OCI-LY7 (cell line): Measurements from ENCODE around the gene DNM2. TPM values are rescaled to one million over a fixed set of nuclear protein-coding genes. Genes with fewer than 3 reads are reported as not detected.

Source experiments
- BruUV-seq: library from RNA; stranded (reverse); fragments of 400-500 nt; replicated peaks from 2 replicates; lab custom pipeline; 2021; lab: Mats Ljungman, UMichigan
- CTCF ChIA-PET: fragments of 300-600 bp; sonication (Branson Sonifier 250); formaldehyde crosslinking; loops from one replicate; lab custom pipeline; 2022; ENCODE audit warnings: antibody characterized with exemption; ENCODE audit not compliant: unreplicated experiment; lab: Charles Lee
- POLR2A ChIA-PET: fragments of 300-600 bp; sonication (Branson Sonifier 250); formaldehyde crosslinking; loops from one replicate; lab custom pipeline; 2022; ENCODE audit warnings: antibody characterized with exemption; lab: Charles Lee
- DNase-seq: peaks from one replicate; pipeline ENCODE4 v3.0.0-alpha.2; 2015; ENCODE audit warnings: low spot score
- H2AFZ ChIP-seq: fragments of 200-600 bp; sonication (generic), shearing (Covaris generic); 2 replicates; pipeline ENCODE4 v1.6.1; 2014; ENCODE audit warnings: mild to moderate bottlenecking, antibody characterized with exemption, low read length, moderate library complexity
- H3K27ac ChIP-seq: fragments of 200-600 bp; sonication (generic); 2 replicates; pipeline ENCODE4 v1.5.1; 2014; ENCODE audit warnings: mixed run types, low read depth, mild to moderate bottlenecking, moderate library complexity, low read length, inconsistent platforms; ENCODE audit not compliant: poor library complexity, severe bottlenecking
- H3K36me3 ChIP-seq: fragments of 200-600 bp; sonication (generic); 2 replicates; pipeline ENCODE4 v1.6.1; 2014; ENCODE audit warnings: mild to moderate bottlenecking, antibody characterized with exemption, low read length, moderate library complexity, mixed read lengths; ENCODE audit not compliant: insufficient read depth
- H3K4me1 ChIP-seq: fragments of 200-600 bp; sonication (generic); 2 replicates; pipeline ENCODE4 v1.5.1; 2014; ENCODE audit warnings: mild to moderate bottlenecking, low read length; ENCODE audit not compliant: insufficient read depth, poor library complexity, severe bottlenecking
- H3K4me2 ChIP-seq: fragments of 200-600 bp; sonication (generic); 2 replicates; pipeline ENCODE4 v1.6.1; 2014; ENCODE audit warnings: mild to moderate bottlenecking, low read length
- H3K4me3 ChIP-seq: fragments of 200-600 bp; sonication (generic); 2 replicates; pipeline ENCODE4 v1.5.1; 2014; ENCODE audit warnings: mild to moderate bottlenecking, low read depth, low read length; ENCODE audit not compliant: poor library complexity, severe bottlenecking
- H3K79me2 ChIP-seq: fragments of 200-600 bp; sonication (generic); 2 replicates; pipeline ENCODE4 v1.6.1; 2016; ENCODE audit warnings: low read depth, mild to moderate bottlenecking, low read length, moderate library complexity, mixed read lengths; ENCODE audit not compliant: insufficient read depth
- H3K9me2 ChIP-seq: fragments of 200-600 bp; sonication (generic); 2 replicates; pipeline ENCODE4 v1.6.1; 2016; ENCODE audit warnings: mild to moderate bottlenecking, low read length, mixed read lengths; ENCODE audit not compliant: insufficient read depth
- H3K9me3 ChIP-seq: fragments of 200-600 bp; sonication (generic); 2 replicates; pipeline ENCODE4 v1.6.1; 2014; ENCODE audit warnings: mild to moderate bottlenecking, mixed run types, low read length, mixed read lengths
- H4K20me1 ChIP-seq: fragments of 200-600 bp; sonication (generic); 2 replicates; pipeline ENCODE4 v1.6.1; 2014; ENCODE audit warnings: mild to moderate bottlenecking, antibody characterized with exemption, low read length, moderate library complexity, mixed read lengths; ENCODE audit not compliant: insufficient read depth
- EZH2phosphoT487 ChIP-seq: fragments of 200-600 bp; sonication (generic); IDR thresholded peaks from 2 replicates; pipeline ENCODE4 v1.6.1; 2018; ENCODE audit warnings: low read depth, borderline replicate concordance, mild to moderate bottlenecking, mixed run types, antibody characterized with exemption, low read length, moderate library complexity, mixed read lengths
- intact Hi-C: fragments of 100-400 bp; cut with micrococcal nuclease; formaldehyde crosslinking; loops from one replicate; pipeline ENCODE4 v1.10.0; 2022; ENCODE audit not compliant: unreplicated experiment
- total RNA-seq, 2 experiments: library from RNA; depleted of rRNA in 1 of 2; stranded (reverse); fragments of >200 nt in 1 of 2; shearing (Covaris generic) in 1 of 2; gene quantifications; 2 replicates each; pipeline ENCODE4 v1.2.3, GENCODE V29; 2014 to 2022
- TF ChIP-seq, protein P1 (sequence below): fragments of 200-600 bp; sonication (generic); conservative IDR thresholded peaks from 2 replicates; pipeline ENCODE4 v1.5.1; 2014; ENCODE audit warnings: mild to moderate bottlenecking, antibody characterized with exemption, low read length, moderate library complexity, mixed read lengths

Gene DNM2
- total RNA-seq, 2 experiments from 2014 or later = 139 to 165 TPM

DNA sequence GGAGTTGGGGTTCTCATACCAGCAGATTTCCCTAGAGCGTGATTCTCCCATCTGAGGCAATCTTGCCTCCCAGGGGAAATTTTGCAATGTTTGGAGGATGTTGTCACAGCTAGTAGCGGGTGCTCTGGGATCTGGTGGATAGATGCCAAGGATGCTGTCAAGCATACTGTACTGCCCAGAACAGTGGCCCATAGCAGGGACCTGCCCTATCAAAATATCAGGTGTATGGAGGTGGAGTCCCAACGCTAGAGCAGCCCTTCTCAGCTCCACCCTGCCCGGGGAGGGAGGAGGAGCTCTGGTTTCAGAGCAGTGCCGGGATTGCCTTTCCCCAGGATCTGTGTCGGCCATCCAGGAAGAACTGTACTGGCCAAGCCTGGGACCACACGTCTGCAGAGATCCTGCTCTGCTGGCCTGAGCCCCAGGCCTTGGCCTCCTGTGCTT lies 27.5 kb upstream of the DNM2 start:
- Histone ChIP-seq H3K9me3 (no peaks in the 10 kb centered on the region), H3K27ac (no peak overlapping the region), H3K79me2 (peaks cover 2% of the 10 kb centered on the region; the same call in 1 of the 2 replicates), H3K9me2 (no peaks in the 10 kb centered on the region), H3K4me1 (no peaks in the 10 kb centered on the region), H4K20me1 (peaks cover 8% of the 10 kb centered on the region; the same call in 1 of the 2 replicates), H2AFZ (no peak overlapping the region), H3K4me2 (no peak overlapping the region), H3K4me3 (no peak overlapping the region), H3K36me3 (peaks cover 79% of the 10 kb centered on the region)
- CTCF ChIA-PET = no interaction called here
- POLR2A ChIA-PET = interaction anchor here (0.6 kb wide), 1 partner anchor 48 kb away, joined by 3 read pairs; no protein-coding TSS in a partner anchor
- intact Hi-C loops = no loop called here
- BruUV-seq = no TSS peak
- TF ChIP-seq EZH2phosphoT487 = no peak
- TF ChIP-seq, protein P1, sequence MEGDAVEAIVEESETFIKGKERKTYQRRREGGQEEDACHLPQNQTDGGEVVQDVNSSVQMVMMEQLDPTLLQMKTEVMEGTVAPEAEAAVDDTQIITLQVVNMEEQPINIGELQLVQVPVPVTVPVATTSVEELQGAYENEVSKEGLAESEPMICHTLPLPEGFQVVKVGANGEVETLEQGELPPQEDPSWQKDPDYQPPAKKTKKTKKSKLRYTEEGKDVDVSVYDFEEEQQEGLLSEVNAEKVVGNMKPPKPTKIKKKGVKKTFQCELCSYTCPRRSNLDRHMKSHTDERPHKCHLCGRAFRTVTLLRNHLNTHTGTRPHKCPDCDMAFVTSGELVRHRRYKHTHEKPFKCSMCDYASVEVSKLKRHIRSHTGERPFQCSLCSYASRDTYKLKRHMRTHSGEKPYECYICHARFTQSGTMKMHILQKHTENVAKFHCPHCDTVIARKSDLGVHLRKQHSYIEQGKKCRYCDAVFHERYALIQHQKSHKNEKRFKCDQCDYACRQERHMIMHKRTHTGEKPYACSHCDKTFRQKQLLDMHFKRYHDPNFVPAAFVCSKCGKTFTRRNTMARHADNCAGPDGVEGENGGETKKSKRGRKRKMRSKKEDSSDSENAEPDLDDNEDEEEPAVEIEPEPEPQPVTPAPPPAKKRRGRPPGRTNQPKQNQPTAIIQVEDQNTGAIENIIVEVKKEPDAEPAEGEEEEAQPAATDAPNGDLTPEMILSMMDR = no peak
- no peak for DNase-seq

DNA sequence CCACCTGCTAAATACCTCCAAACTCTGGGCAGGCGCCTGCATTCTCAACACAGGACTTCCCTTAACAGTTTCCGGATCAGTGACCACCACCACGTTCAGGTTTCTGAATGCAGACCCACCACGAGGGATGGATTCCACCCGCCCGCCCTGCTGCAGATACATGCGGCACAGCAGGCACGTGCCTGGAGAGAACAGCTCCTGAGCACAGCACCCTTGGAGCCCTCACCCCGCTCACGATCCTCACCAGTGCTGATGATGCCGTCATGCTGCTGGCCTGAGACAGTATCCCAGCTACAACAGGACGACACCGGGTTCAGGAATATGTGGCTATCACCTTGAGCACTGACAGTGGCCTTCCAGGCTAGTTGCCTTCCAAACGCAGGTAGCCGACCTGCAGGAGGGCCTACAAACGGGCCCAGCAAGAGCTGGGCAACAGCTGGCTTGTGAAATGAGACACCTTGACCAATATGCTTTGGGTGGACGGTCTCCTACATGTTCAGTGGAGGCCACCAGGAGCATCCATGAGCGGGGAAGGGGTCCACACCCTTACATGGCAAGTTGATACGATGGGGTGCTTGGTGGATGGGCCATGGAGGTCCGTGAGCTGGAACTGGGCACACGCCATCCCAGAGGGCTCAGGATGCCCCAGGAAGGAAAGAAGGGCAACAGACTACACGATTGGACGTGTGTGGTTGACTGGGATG lies 26.5 kb upstream of the DNM2 start:
- no peak overlapping the region for H2AFZ ChIP-seq
- H3K4me3 ChIP-seq = no peak overlapping the region
- H3K4me2 ChIP-seq = no peak overlapping the region
- H3K4me1 ChIP-seq = no peaks in the 10 kb centered on the region
- no peaks in the 10 kb centered on the region for H3K9me3 ChIP-seq
- intact Hi-C loops = no loop called here
- CTCF ChIA-PET = no interaction called here
- BruUV-seq = no TSS peak
- H3K27ac ChIP-seq = no peak overlapping the region
- no peak for DNase-seq
- no peaks in the 10 kb centered on the region for H3K79me2 ChIP-seq
- POLR2A ChIA-PET = no interaction called here
- TF ChIP-seq, protein P1 = no peak
- peaks cover 70% of the 10 kb centered on the region for H3K36me3 ChIP-seq
- H4K20me1 ChIP-seq = peaks cover 8% of the 10 kb centered on the region; the same call in 1 of the 2 replicates
- no peaks in the 10 kb centered on the region for H3K9me2 ChIP-seq

DNA sequence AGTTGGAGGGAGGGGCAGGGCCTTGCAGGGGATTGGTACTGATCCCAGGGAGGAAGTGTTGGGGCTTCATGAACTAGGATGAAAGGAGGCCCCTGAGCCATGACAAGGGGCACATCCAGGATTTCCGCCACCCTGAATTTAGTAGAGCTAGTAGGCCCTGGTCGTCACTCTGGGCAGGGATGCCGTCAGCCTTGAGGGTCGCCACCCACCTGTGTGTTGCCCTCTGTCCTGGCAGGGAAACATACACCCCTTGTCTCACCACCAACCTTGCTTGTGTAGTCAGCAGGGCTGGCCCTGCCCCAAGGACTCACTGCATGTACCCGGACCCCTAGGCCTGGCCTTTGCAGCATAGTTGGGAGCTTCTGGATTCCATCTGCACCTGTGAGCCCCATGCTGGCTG lies 26.0 kb upstream of the DNM2 start:
- TF ChIP-seq EZH2phosphoT487 = no peak
- TF ChIP-seq, protein P1 = no peak
- intact Hi-C loops = no loop called here
- DNase-seq = no peak
- Histone ChIP-seq H3K27ac (no peak overlapping the region), H3K4me3 (no peak overlapping the region), H3K36me3 (peaks cover 65% of the 10 kb centered on the region), H3K4me2 (no peak overlapping the region), H4K20me1 (peaks cover 8% of the 10 kb centered on the region; the same call in 1 of the 2 replicates), H3K9me3 (no peaks in the 10 kb centered on the region), H3K9me2 (no peaks in the 10 kb centered on the region), H2AFZ (no peak overlapping the region), H3K4me1 (no peaks in the 10 kb centered on the region), H3K79me2 (no peaks in the 10 kb centered on the region)
- ChIA-PET CTCF (no interaction called here), POLR2A (interaction anchor here (0.7 kb wide), 1 partner anchor 123 kb away, joined by 3 read pairs; no protein-coding TSS in a partner anchor)
- BruUV-seq = no TSS peak
